Measurements from ENCODE around the gene VSX2.
A peak's percentile ranks its signal among the peaks of the same experiment; 100 is the strongest.

VSX2 gene

GRCh38 chr14:74292061-74292460 lies 52.8 kb downstream of the VSX2 start:
- no peak overlapping the region for H3K4me3 ChIP-seq (ENCODE audit: low read depth, low read length)
- no peak for TF ChIP-seq CTCF (IDR thresholded peaks at IDR 0.05; ENCODE audit: low read depth, low read length)

GRCh38 chr14:74293606-74294005 lies 54.4 kb downstream of the VSX2 start:
- no peak for TF ChIP-seq CTCF (IDR thresholded peaks at IDR 0.05; ENCODE audit: low read depth, low read length)
- no peak overlapping the region for H3K4me3 ChIP-seq (ENCODE audit: low read depth, low read length)

GRCh38 chr14:74296037-74296467 lies 56.8 kb downstream of the VSX2 start:
- no peak for TF ChIP-seq CTCF (IDR thresholded peaks at IDR 0.05; ENCODE audit: low read depth, low read length)
- no peak overlapping the region for H3K4me3 ChIP-seq (ENCODE audit: low read depth, low read length)

GRCh38 chr14:74297986-74298385 lies 58.7 kb downstream of the VSX2 start:
- no peak overlapping the region for H3K4me3 ChIP-seq (ENCODE audit: low read depth, low read length)
- no peak for TF ChIP-seq CTCF (IDR thresholded peaks at IDR 0.05; ENCODE audit: low read depth, low read length)

GRCh38 chr14:74299061-74299545 lies 59.9 kb downstream of the VSX2 start:
- no peak for TF ChIP-seq CTCF (IDR thresholded peaks at IDR 0.05; ENCODE audit: low read depth, low read length)
- H3K4me3 ChIP-seq (ENCODE audit: low read depth, low read length), result no peak overlapping the region

- H3K4me3 ChIP-seq (ENCODE audit: low read depth, low read length), result peak overlapping the region; percentile 89
- TF ChIP-seq CTCF (IDR thresholded peaks at IDR 0.05; ENCODE audit: low read depth, low read length), result no peak
These were observed 62.4 kb downstream of the VSX2 start for GRCh38 chr14:74301594-74302151.

- H3K4me3 ChIP-seq (ENCODE audit: low read depth, low read length), result peak overlapping the region; percentile 89
- peak; percentile 33; the same call in 1 of the 2 replicates for TF ChIP-seq CTCF (IDR thresholded peaks at IDR 0.05; ENCODE audit: low read depth, low read length)
These were observed 62.9 kb downstream of the VSX2 start for GRCh38 chr14:74302152-74302628.

Data from WI38 (cell line).